Upper lobe of left lung (tissue), 6 donors: ENCODE measurements around the gene ATG16L1. TPM values are rescaled to one million over a fixed set of nuclear protein-coding genes. Genes with fewer than 3 reads are reported as not detected.

Source experiments
- ATAC-seq, 2 donors: fragments of 200-7000 bp; cut with Tn5 transposase; one replicate each; pipeline ENCODE4 v1.9.1; 2022; ENCODE audit warnings: mild to moderate bottlenecking in 2 of 2, moderate library complexity in 2 of 2; ENCODE audit not compliant: low FRiP score in 2 of 2
- DNase-seq, 2 donors: peaks; one replicate each; pipeline ENCODE4 v3.0.0-alpha.2; 2019 to 2020
- H3K27ac ChIP-seq, 4 donors: fragments of 200-600 bp; sonication (generic); one replicate each; pipeline ENCODE4 v1.5.1; 2016 to 2019
- H3K27me3 ChIP-seq, 4 donors: fragments of 200-600 bp; sonication (generic); one replicate each; pipeline ENCODE4 v1.5.1; 2017 to 2019
- H3K36me3 ChIP-seq, 4 donors: fragments of 200-600 bp; sonication (generic); one replicate each; pipeline ENCODE4 v1.5.1; 2016 to 2019
- H3K4me1 ChIP-seq, 4 donors: fragments of 200-600 bp; sonication (generic); one replicate each; pipeline ENCODE4 v1.5.1; 2018 to 2019
- H3K4me3 ChIP-seq, 4 donors: fragments of 200-600 bp; sonication (generic); one replicate each; pipeline ENCODE4 v1.5.1; 2017 to 2019; ENCODE audit warnings: mild to moderate bottlenecking in 2 of 4, moderate library complexity in 1 of 4
- H3K9me3 ChIP-seq, 4 donors: fragments of 200-600 bp; sonication (generic); one replicate each; pipeline ENCODE4 v1.5.1; 2018 to 2019
- EP300 ChIP-seq, 4 donors: sonication (generic); formaldehyde crosslinking; IDR thresholded peaks; one replicate each; pipeline ENCODE4 v1.5.1; 2017; ENCODE audit warnings: antibody characterized with exemption in 4 of 4, control low read depth in 2 of 4
- POLR2A ChIP-seq, 4 donors: fragments of 450-650 bp; IDR thresholded peaks; one replicate each; pipeline ENCODE4 v1.5.1; 2016 to 2017; ENCODE audit warnings: antibody characterized with exemption in 4 of 4, mild to moderate bottlenecking in 2 of 4
- POLR2AphosphoS5 ChIP-seq, 2 donors: sonication (generic); formaldehyde crosslinking; IDR thresholded peaks; one replicate each; pipeline ENCODE4 v1.5.1; 2017; ENCODE audit warnings: antibody characterized with exemption in 2 of 2
- WGBS, 2 donors: methylation state at CpG; one replicate each; pipeline ENCODE4 v1.1.5; 2017 to 2018; 5-methylcytosine and 5-hydroxymethylcytosine counted together
- total RNA-seq, 6 donors: library from RNA; depleted of rRNA in 4 of 6; stranded (reverse); fragments of >200 nt in 4 of 6; gene quantifications; one replicate each; pipeline versions ENCODE4 v1.1.0 to v1.2.1, GENCODE V29; 2016 to 2021
- TF ChIP-seq, protein P1 (sequence below), 6 experiments: fragments of 450-650 bp in 4 of 6; fragments of 200-600 bp in 2 of 6; sonication (generic) in 2 of 6; IDR thresholded peaks; one replicate each; pipeline ENCODE4 v1.5.1; 2016 to 2019; ENCODE audit warnings: antibody characterized with exemption in 6 of 6
- donor health status: DM: no; HTN: no; CAD: no; lungs with moderate emphysema.
- donor health status: DM: no; HTN: yes; CAD: no; lungs with severe emphysema.

ATG16L1 gene
- total RNA-seq, 6 donors from 2014 or later: 22.8 to 33.3 (median 26.4) TPM

DNA sequence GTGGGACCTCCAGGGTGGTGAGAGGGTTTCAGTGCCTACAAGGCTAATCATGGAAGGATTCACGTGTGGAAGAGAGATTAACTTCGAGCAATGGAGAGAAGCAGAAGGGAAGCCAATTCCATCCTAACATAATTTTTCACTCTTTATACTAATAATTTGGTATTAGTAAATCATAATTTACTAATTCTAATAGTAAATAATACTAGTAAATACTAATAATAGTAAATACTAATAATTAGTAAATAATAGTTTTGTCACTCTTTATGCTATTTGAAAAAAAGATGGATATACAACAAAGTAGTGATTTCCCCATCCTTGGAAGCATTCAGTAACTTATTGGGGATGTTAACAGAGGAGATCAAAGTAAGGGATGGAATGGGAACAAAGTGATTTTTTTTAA lies 49.8 kb downstream of the ATG16L1 start:
- H3K4me3 ChIP-seq: no peak overlapping the region
- H3K9me3 ChIP-seq: no peaks in the 10 kb centered on the region
- DNase-seq (no peak), ATAC-seq (no peak)
- H3K27ac ChIP-seq: no peak overlapping the region
- no peaks in the 10 kb centered on the region for H3K4me1 ChIP-seq
- TF ChIP-seq, protein P1, sequence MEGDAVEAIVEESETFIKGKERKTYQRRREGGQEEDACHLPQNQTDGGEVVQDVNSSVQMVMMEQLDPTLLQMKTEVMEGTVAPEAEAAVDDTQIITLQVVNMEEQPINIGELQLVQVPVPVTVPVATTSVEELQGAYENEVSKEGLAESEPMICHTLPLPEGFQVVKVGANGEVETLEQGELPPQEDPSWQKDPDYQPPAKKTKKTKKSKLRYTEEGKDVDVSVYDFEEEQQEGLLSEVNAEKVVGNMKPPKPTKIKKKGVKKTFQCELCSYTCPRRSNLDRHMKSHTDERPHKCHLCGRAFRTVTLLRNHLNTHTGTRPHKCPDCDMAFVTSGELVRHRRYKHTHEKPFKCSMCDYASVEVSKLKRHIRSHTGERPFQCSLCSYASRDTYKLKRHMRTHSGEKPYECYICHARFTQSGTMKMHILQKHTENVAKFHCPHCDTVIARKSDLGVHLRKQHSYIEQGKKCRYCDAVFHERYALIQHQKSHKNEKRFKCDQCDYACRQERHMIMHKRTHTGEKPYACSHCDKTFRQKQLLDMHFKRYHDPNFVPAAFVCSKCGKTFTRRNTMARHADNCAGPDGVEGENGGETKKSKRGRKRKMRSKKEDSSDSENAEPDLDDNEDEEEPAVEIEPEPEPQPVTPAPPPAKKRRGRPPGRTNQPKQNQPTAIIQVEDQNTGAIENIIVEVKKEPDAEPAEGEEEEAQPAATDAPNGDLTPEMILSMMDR (IDR thresholded peaks at IDR 0.05): no peak
- TF ChIP-seq EP300 (IDR thresholded peaks at IDR 0.05) (no peak), POLR2A (IDR thresholded peaks at IDR 0.05) (no peak), POLR2AphosphoS5 (IDR thresholded peaks at IDR 0.05) (no peak)
- H3K36me3 ChIP-seq: peaks cover 0 to 2% (median under 1%) of the 10 kb centered on the region in 4 donors
- no peaks in the 10 kb centered on the region for H3K27me3 ChIP-seq
- WGBS, 2 donors: 79 to 90% methylated on average over 2 of the region's 2 CpGs

DNA sequence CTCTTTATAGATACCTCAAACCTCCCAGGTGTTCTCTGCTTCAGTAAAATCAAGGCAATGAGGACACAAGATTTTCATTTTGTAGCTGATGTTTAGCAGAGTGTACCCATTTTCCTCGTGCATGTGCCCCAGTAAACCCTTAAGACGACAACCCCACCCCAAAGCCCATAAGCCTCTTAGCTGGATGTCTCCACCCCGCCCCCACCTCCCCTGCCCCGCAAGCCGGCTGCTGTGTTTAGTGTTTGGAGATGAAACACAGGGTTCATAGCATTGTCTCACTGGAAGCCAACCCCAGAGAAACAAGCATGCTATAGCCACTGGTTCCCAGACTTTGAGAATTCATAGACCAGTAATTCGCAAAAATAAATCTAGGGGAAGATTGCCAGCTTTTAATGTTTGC lies 50.3 kb downstream of the ATG16L1 start:
- no peaks in the 10 kb centered on the region for H3K9me3 ChIP-seq
- TF ChIP-seq, protein P1 (IDR thresholded peaks at IDR 0.05): no peak
- TF ChIP-seq EP300 (IDR thresholded peaks at IDR 0.05) (no peak), POLR2A (IDR thresholded peaks at IDR 0.05) (no peak), POLR2AphosphoS5 (IDR thresholded peaks at IDR 0.05) (no peak)
- no peaks in the 10 kb centered on the region for H3K27me3 ChIP-seq
- WGBS, 2 donors: 69% methylated on average over 6 of the region's 6 CpGs
- H3K36me3 ChIP-seq: no peaks in the 10 kb centered on the region
- ATAC-seq (no peak), DNase-seq (no peak)
- H3K4me1 ChIP-seq: no peaks in the 10 kb centered on the region
- no peak overlapping the region for H3K27ac ChIP-seq
- no peak overlapping the region for H3K4me3 ChIP-seq

DNA sequence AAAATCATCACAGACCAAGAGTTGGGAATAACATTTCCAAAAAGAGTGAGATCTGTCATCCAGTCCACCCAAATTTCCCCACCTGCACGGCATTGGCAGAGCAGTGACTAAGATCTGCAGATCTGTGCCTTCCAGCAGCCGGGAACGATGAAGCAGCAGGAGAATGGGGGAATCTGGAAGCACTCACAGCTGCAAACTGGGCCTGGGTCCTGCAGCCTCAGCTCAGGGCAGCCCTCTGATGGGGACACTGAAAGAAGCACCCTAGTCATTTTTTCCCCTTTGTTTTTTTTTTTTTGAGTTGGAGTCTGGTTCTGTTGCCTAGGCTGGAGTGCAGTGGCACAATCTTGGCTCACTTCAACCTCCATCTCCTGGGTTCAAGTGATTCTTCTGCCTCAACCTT lies 51.8 kb downstream of the ATG16L1 start:
- H3K27ac ChIP-seq: no peak overlapping the region
- TF ChIP-seq, protein P1 (IDR thresholded peaks at IDR 0.05): no peak
- TF ChIP-seq POLR2A (IDR thresholded peaks at IDR 0.05): no peak
- TF ChIP-seq POLR2AphosphoS5 (IDR thresholded peaks at IDR 0.05): no peak
- no peak for TF ChIP-seq EP300 (IDR thresholded peaks at IDR 0.05)
- no peaks in the 10 kb centered on the region for H3K36me3 ChIP-seq
- WGBS, 2 donors: 89 to 96% methylated on average over 3 of the region's 3 CpGs
- H3K27me3 ChIP-seq: no peaks in the 10 kb centered on the region
- DNase-seq: no peak
- H3K4me1 ChIP-seq: no peaks in the 10 kb centered on the region
- ATAC-seq: no peak
- no peak overlapping the region for H3K4me3 ChIP-seq
- H3K9me3 ChIP-seq: no peaks in the 10 kb centered on the region

DNA sequence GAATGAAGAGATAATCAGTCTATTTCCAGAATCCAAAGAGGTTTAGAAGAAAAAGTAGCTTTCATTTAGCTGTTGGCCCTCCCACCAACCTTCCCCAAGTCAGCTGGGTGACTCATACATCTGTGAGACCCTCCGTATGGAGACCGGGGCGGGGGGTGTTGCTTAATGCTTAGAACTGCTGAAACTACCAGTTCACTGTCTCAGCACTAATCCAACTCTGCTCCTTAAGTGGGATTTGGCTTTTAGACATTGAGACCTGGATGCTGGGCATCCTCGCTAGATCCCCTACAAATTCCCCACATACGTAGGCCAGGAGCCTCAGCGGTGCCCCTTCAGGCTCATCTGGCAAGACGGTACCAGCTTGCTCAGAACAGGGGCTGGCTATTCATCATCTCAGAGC lies 56.1 kb downstream of the ATG16L1 start, which contains the start of gene SAG:
TSS of gene SAG (plus strand) at position 252 of the 400 bp plus-strand sequence. CDS start 1,374 bp downstream, outside the sequence.
- WGBS, 2 donors: 83 to 87% methylated on average over 7 of the region's 7 CpGs
- DNase-seq (no peak), ATAC-seq (no peak)
- no peaks in the 10 kb centered on the region for H3K9me3 ChIP-seq
- H3K27me3 ChIP-seq: no peaks in the 10 kb centered on the region
- no peaks in the 10 kb centered on the region for H3K36me3 ChIP-seq
- no peak within 1 kb of the TSS for H3K27ac ChIP-seq
- H3K4me1 ChIP-seq: no peaks in the 10 kb centered on the region
- no peak within 1 kb of the TSS for H3K4me3 ChIP-seq
- TF ChIP-seq EP300 (IDR thresholded peaks at IDR 0.05) (no peak), POLR2A (IDR thresholded peaks at IDR 0.05) (no peak)
- TF ChIP-seq, protein P1 (IDR thresholded peaks at IDR 0.05): no peak

DNA sequence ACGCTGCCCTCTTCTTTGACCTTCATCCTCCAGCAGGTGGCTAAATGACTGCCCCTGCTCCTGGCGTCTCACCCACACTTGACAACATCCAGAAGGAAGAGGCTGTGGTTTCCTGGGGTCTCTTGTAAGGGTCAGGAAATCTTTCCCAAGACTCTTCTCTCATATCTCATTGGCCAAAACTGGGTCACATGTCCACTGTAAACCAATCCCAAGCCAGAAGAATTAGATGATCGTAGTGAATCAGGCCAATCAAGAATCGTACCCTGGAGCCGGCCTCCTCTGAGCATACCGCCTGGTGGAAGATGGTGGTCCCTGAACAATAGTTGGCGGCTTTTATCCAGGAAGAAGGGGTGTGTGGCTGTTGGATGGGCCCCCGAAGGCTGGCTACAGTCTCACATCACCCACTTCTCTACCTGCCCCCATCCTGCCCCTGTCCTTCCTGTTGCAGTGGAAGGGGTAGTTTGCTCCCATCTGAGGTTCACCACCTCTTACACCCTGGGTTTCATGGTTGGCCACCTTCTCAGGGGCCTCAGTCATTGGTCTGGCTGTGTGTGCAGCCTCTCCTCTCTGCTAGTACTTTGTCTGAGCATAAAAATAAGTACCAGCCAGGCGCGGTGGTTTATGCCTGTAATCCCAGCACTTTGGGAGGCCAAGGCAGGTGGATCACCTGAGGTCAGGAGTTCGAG lies 59.9 kb downstream of the ATG16L1 start:
- ATAC-seq (no peak), DNase-seq (no peak)
- Histone ChIP-seq H3K27me3 (no peaks in the 10 kb centered on the region), H3K27ac (no peak overlapping the region), H3K4me3 (no peak overlapping the region), H3K36me3 (no peaks in the 10 kb centered on the region), H3K4me1 (no peaks in the 10 kb centered on the region), H3K9me3 (no peaks in the 10 kb centered on the region)
- 79 to 80% methylated on average over 11 of the region's 11 CpGs for WGBS, 2 donors
- TF ChIP-seq EP300 (IDR thresholded peaks at IDR 0.05) (no peak), POLR2AphosphoS5 (IDR thresholded peaks at IDR 0.05) (no peak), POLR2A (IDR thresholded peaks at IDR 0.05) (no peak)
- TF ChIP-seq, protein P1 (IDR thresholded peaks at IDR 0.05): no peak
